B cell (primary cell): Measurements from ENCODE around the gene PACC1. TPM values are rescaled to one million over a fixed set of nuclear protein-coding genes. Genes with fewer than 3 reads are reported as not detected.
A peak's percentile ranks its signal among the peaks of the same experiment; 100 is the strongest.

Experiments used
- ATAC-seq: fragments of 200-7000 bp; cut with Tn5 transposase; one replicate; pipeline ENCODE4 v1.10.0; 2021; ENCODE audit warnings: low read depth, mild to moderate bottlenecking, moderate number of reproducible peaks, moderate library complexity
- CTCF ChIA-PET: fragments of 350-600 bp; sonication (Branson Sonifier 250); formaldehyde crosslinking; loops from one replicate; lab custom pipeline; 2021; ENCODE audit warnings: antibody characterized with exemption, inconsistent platforms; lab: Charles Lee
- POLR2A ChIA-PET: fragments of 350-600 bp; sonication (Branson Sonifier 250); formaldehyde crosslinking; loops from one replicate; lab custom pipeline; 2021; ENCODE audit warnings: antibody characterized with exemption; lab: Charles Lee
- DNase-seq: peaks from one replicate; pipeline ENCODE4 v3.0.0; 2013
- H2AFZ ChIP-seq: 2 replicates; pipeline ENCODE4 v1.6.1; 2012; ENCODE audit warnings: mild to moderate bottlenecking, low read depth, low read length; ENCODE audit not compliant: insufficient read depth, poor library complexity, severe bottlenecking
- H3K27ac ChIP-seq, 2 donors: 1 replicate in 1 of 2; 2 replicates in 1 of 2; pipeline ENCODE4 v1.5.1; 2012 to 2013; ENCODE audit warnings: low read length in 2 of 2, mild to moderate bottlenecking in 2 of 2, moderate library complexity in 1 of 2
- H3K27me3 ChIP-seq, 4 experiments: fragments of 200-600 bp in 1 of 4; sonication (generic) in 1 of 4; replicated peaks in 1 of 4; 1 replicate in 2 of 4; 2 replicates in 2 of 4; pipeline versions ENCODE4 v1.6.1 to v1.7.0; 2013 to 2016; ENCODE audit warnings: low read length in 3 of 4, mild to moderate bottlenecking in 2 of 4, mixed read lengths in 1 of 4, moderate library complexity in 1 of 4; ENCODE audit not compliant: insufficient read depth in 4 of 4, control insufficient read depth in 3 of 4; ENCODE audit errors: control extremely low read depth in 1 of 4
- H3K36me3 ChIP-seq, 2 experiments: replicated peaks in 1 of 2; 1 replicate in 1 of 2; 2 replicates in 1 of 2; pipeline versions ENCODE4 v1.6.1 to v1.7.1; 2013; ENCODE audit warnings: low read length in 1 of 2; ENCODE audit not compliant: insufficient read depth in 2 of 2, control insufficient read depth in 1 of 2; ENCODE audit errors: control extremely low read depth in 1 of 2, extremely low read depth in 1 of 2
- H3K4me1 ChIP-seq, 2 donors: fragments of 200-600 bp in 1 of 2; sonication (generic) in 1 of 2; 1 replicate in 1 of 2; 2 replicates in 1 of 2; pipeline versions ENCODE4 v1.5.1 to v1.6.1; 2013 to 2017; ENCODE audit warnings: low read length in 2 of 2; ENCODE audit not compliant: control insufficient read depth in 2 of 2, insufficient read depth in 2 of 2
- H3K4me2 ChIP-seq: replicated peaks from 2 replicates; pipeline ENCODE3; 2012; ENCODE audit warnings: mild to moderate bottlenecking, low read depth, low read length; ENCODE audit not compliant: poor library complexity, severe bottlenecking
- H3K4me3 ChIP-seq, 5 experiments: fragments of 200-600 bp in 1 of 5; sonication (generic) in 1 of 5; 1 replicate in 3 of 5; 2 replicates in 2 of 5; pipeline versions ENCODE4 v1.5.1 to v1.7.0; 2011 to 2016; ENCODE audit warnings: low read length in 4 of 5, mild to moderate bottlenecking in 4 of 5, low read depth in 2 of 5, control low read depth in 1 of 5, moderate library complexity in 1 of 5; ENCODE audit not compliant: insufficient read depth in 1 of 5; ENCODE audit errors: control extremely low read depth in 1 of 5, extremely low read depth in 1 of 5
- H3K79me2 ChIP-seq: fragments of 200-600 bp; sonication (generic); one replicate; pipeline ENCODE4 v1.6.0; 2016; ENCODE audit warnings: low read length; ENCODE audit not compliant: control insufficient read depth, insufficient read depth
- H3K9ac ChIP-seq: fragments of 200-600 bp; sonication (generic); 2 replicates; pipeline ENCODE4 v1.6.1; 2017; ENCODE audit warnings: mild to moderate bottlenecking, low read length, moderate library complexity
- H3K9me3 ChIP-seq, 3 donors: one replicate each; pipeline versions ENCODE4 v1.6.1 to v1.7.1; 2013; ENCODE audit warnings: low read length in 2 of 3; ENCODE audit not compliant: control insufficient read depth in 2 of 3, insufficient read depth in 1 of 3; ENCODE audit errors: control extremely low read depth in 1 of 3
- H4K20me1 ChIP-seq: 2 replicates; pipeline ENCODE4 v1.6.0; 2012; ENCODE audit warnings: mild to moderate bottlenecking, low read length; ENCODE audit not compliant: insufficient read depth, control insufficient read depth, poor library complexity, severe bottlenecking
- H3K27ac Mint-ChIP-seq: one replicate; pipeline ENCODE4 v1.8.0; 2021; ENCODE audit warnings: mixed read lengths
- H3K27me3 Mint-ChIP-seq: one replicate; pipeline ENCODE4 v1.8.0; 2021; ENCODE audit warnings: mixed read lengths
- H3K4me1 Mint-ChIP-seq: one replicate; pipeline ENCODE4 v1.8.0; 2021; ENCODE audit warnings: mixed read lengths
- H3K4me3 Mint-ChIP-seq: one replicate; pipeline ENCODE4 v1.8.0; 2021; ENCODE audit warnings: mixed read lengths
- H3K9me3 Mint-ChIP-seq: one replicate; pipeline ENCODE4 v1.8.0; 2022; ENCODE audit warnings: mixed read lengths; ENCODE audit not compliant: insufficient read depth
- CTCF ChIP-seq: fragments of 200-600 bp; IDR thresholded peaks from one replicate; pipeline ENCODE4 v1.8.0; 2022; ENCODE audit warnings: antibody characterized with exemption, mild to moderate bottlenecking
- EZH2 ChIP-seq: IDR thresholded peaks from 2 replicates; pipeline ENCODE4 v1.6.1; 2012; ENCODE audit warnings: borderline replicate concordance, low read depth, mild to moderate bottlenecking, moderate library complexity, low read length; ENCODE audit not compliant: insufficient read depth, poor library complexity, severe bottlenecking
- WGBS: methylation state at CpG from one replicate; pipeline ENCODE4 v1.1.5; 2013; ENCODE audit warnings: missing lambda C conversion rate; ENCODE audit not compliant: insufficient coverage; 5-methylcytosine and 5-hydroxymethylcytosine counted together
- intact Hi-C: fragments of 100-400 bp; cut with micrococcal nuclease; formaldehyde crosslinking; loops from one replicate; pipeline ENCODE4 v1.10.0; 2022
- polyA plus RNA-seq: library from polyadenylated mRNA; depleted of rRNA; stranded (reverse); fragments of >200 nt; gene quantifications from 2 replicates; pipeline ENCODE4 v1.2.3, GENCODE V29; 2012
- total RNA-seq, 2 donors: library from RNA; stranded (reverse); fragments of 120-200 nt in 1 of 2; gene quantifications; 1 replicate in 1 of 2; 2 replicates in 1 of 2; pipeline versions ENCODE4 v1.2.3 to v1.2.4, GENCODE V29; 2013 to 2022

The PACC1 gene
- total and polyA plus RNA-seq, 2 donors (not counting 1 experiment from before 2014, with no cell fraction given) = 15.9 to 18.3 TPM

- no peaks in the 10 kb centered on the region for H3K36me3 ChIP-seq
- ATAC-seq = no peak
- no peak overlapping the region for H3K9ac ChIP-seq
- Mint-ChIP-seq H3K27me3 (no peaks in the 10 kb centered on the region), H3K4me1 (no peaks in the 10 kb centered on the region), H3K9me3 (no peaks in the 10 kb centered on the region), H3K27ac (no peak overlapping the region), H3K4me3 (no peak overlapping the region)
- no peak overlapping the region for H3K27ac ChIP-seq
- no peak overlapping the region for H2AFZ ChIP-seq
- no peak for DNase-seq
- intact Hi-C loops = loop anchor here (1.0 kb wide), 1 partner anchor 536 kb away; no protein-coding TSS in a partner anchor
- H3K27me3 ChIP-seq = peaks cover 0 to 4% (median 0%) of the 10 kb centered on the region in 4 experiments
- H3K4me1 ChIP-seq = peaks cover 0 to 6% of the 10 kb centered on the region in 2 donors
- ChIA-PET CTCF (interaction anchor here (0.6 to 8.2 kb wide), 7 partner anchors 33 to 778 kb away, joined by 3 to 364 read pairs (median 5); no protein-coding TSS in a partner anchor), POLR2A (no interaction called here)
- 13% methylated on average over 1 of the region's 1 CpG for WGBS
- TF ChIP-seq EZH2 = no peak
- TF ChIP-seq CTCF = no peak
- no peaks in the 10 kb centered on the region for H4K20me1 ChIP-seq
- no peak overlapping the region for H3K4me3 ChIP-seq
- H3K9me3 ChIP-seq = no peaks in the 10 kb centered on the region
- H3K4me2 ChIP-seq = no peak overlapping the region
- no peaks in the 10 kb centered on the region for H3K79me2 ChIP-seq
Measured at GRCh38 chr1:212458817-212459216, 44.1 kb upstream of the PACC1 start.

GRCh38 chr1:212457740-212458338 lies 43.2 kb upstream of the PACC1 start:
- H3K4me1 Mint-ChIP-seq = no peaks in the 10 kb centered on the region
- intact Hi-C loops = no loop called here
- Histone ChIP-seq H3K4me3 (no peak overlapping the region), H2AFZ (no peak overlapping the region), H3K9ac (no peak overlapping the region), H3K4me2 (no peak overlapping the region), H3K79me2 (no peaks in the 10 kb centered on the region), H3K36me3 (no peaks in the 10 kb centered on the region), H3K4me1 (peaks cover 0 to 6% of the 10 kb centered on the region in 2 donors), H3K27me3 (peaks cover 0 to 4% (median 0%) of the 10 kb centered on the region in 4 experiments), H3K27ac (no peak overlapping the region), H3K9me3 (no peaks in the 10 kb centered on the region), H4K20me1 (no peaks in the 10 kb centered on the region)
- POLR2A ChIA-PET = no interaction called here
- H3K27ac Mint-ChIP-seq = no peak overlapping the region
- no peak overlapping the region for H3K4me3 Mint-ChIP-seq
- H3K9me3 Mint-ChIP-seq = no peaks in the 10 kb centered on the region
- ATAC-seq = no peak
- CTCF ChIA-PET = interaction anchor here (0.6 to 8.2 kb wide), 30 partner anchors 8 to 804 kb away, joined by 3 to 364 read pairs (median 7); partner anchors contain the start of gene PACC1
- 57% methylated on average over 6 of the region's 8 CpGs for WGBS
- no peak for TF ChIP-seq EZH2
- TF ChIP-seq CTCF = peak; percentile 50
- H3K27me3 Mint-ChIP-seq = no peaks in the 10 kb centered on the region
- DNase-seq = peak; percentile 56
